Sigmoid colon (tissue), 7 donors: ENCODE results near the gene PRM2. TPM values are rescaled to one million over a fixed set of nuclear protein-coding genes. Genes with fewer than 3 reads are reported as not detected.

ENCODE experiments used
- DNase-seq: peaks from one replicate; pipeline ENCODE4 v3.0.0-alpha.2; 2019
- H3K27ac ChIP-seq, 4 donors: fragments of 200-600 bp; sonication (generic); one replicate each; pipeline ENCODE4 v1.5.1; 2016 to 2019; ENCODE audit warnings: mild to moderate bottlenecking in 1 of 4
- H3K27me3 ChIP-seq, 3 donors: fragments of 200-600 bp; sonication (generic); one replicate each; pipeline ENCODE4 v1.5.1; 2019; ENCODE audit warnings: mild to moderate bottlenecking in 1 of 3
- H3K36me3 ChIP-seq, 4 donors: fragments of 200-600 bp; sonication (generic); one replicate each; pipeline ENCODE4 v1.5.1; 2016 to 2019
- H3K4me1 ChIP-seq, 4 donors: fragments of 200-600 bp; sonication (generic); one replicate each; pipeline ENCODE4 v1.5.1; 2017 to 2019
- H3K4me3 ChIP-seq, 4 donors: fragments of 200-600 bp; sonication (generic); one replicate each; pipeline ENCODE4 v1.5.1; 2017 to 2019; ENCODE audit warnings: mild to moderate bottlenecking in 2 of 4, moderate library complexity in 1 of 4
- H3K9me3 ChIP-seq, 4 donors: fragments of 200-600 bp in 3 of 4; sonication (generic) in 3 of 4; one replicate each; pipeline versions ENCODE4 v1.5.1 to v1.6.1; 2013 to 2019
- CTCF ChIP-seq, 4 experiments: fragments of 450-650 bp in 3 of 4; fragments of 200-600 bp in 1 of 4; IDR thresholded peaks; one replicate each; pipeline ENCODE4 v1.5.1; 2016 to 2019; ENCODE audit warnings: antibody characterized with exemption in 4 of 4, mild to moderate bottlenecking in 3 of 4, moderate library complexity in 2 of 4
- EP300 ChIP-seq, 4 donors: sonication (generic); formaldehyde crosslinking; IDR thresholded peaks; one replicate each; pipeline ENCODE4 v1.6.1; 2017; ENCODE audit warnings: antibody characterized with exemption in 4 of 4
- POLR2A ChIP-seq, 2 donors: fragments of 450-650 bp; IDR thresholded peaks; one replicate each; pipeline ENCODE4 v1.6.1; 2016; ENCODE audit warnings: antibody characterized with exemption in 2 of 2, mild to moderate bottlenecking in 2 of 2, moderate library complexity in 2 of 2
- POLR2AphosphoS5 ChIP-seq, 4 donors: sonication (generic); formaldehyde crosslinking; IDR thresholded peaks; one replicate each; pipeline ENCODE4 v1.6.1; 2017; ENCODE audit warnings: antibody characterized with exemption in 4 of 4
- WGBS, 2 donors: extraction: QIAGEN DNeasy Blood & Tissue Kit; methylation state at CpG; one replicate each; pipeline ENCODE4 v1.1.7; 2013; 5-methylcytosine and 5-hydroxymethylcytosine counted together
- intact Hi-C: fragments of 100-400 bp; cut with DNase I; formaldehyde crosslinking; loops from one replicate; pipeline ENCODE4 v1.15.1; 2023
- polyA plus RNA-seq, 3 donors: library from polyadenylated mRNA; stranded (reverse); fragments of 200-250 nt; gene quantifications; one replicate each; pipeline ENCODE4 v1.2.3, GENCODE V29; 2013
- total RNA-seq, 4 donors: library from RNA; depleted of rRNA; stranded (reverse); fragments of >200 nt; gene quantifications; one replicate each; pipeline ENCODE4 v1.1.0, GENCODE V29; 2016
- donor health status: healthy with polysubstance abuse.
- donor health status: Bipolar disorder and iron deficiency.
- donor health status: healthy.

The PRM2 gene
- total and polyA plus RNA-seq, 7 donors, result not detected

GRCh38 chr16:11316331-11317015, 40.2 kb upstream of the PRM2 start:
- H3K27ac ChIP-seq, result no peak overlapping the region
- no peaks in the 10 kb centered on the region for H3K9me3 ChIP-seq
- TF ChIP-seq EP300 (IDR thresholded peaks at IDR 0.05), result no peak
- TF ChIP-seq POLR2A (IDR thresholded peaks at IDR 0.05), result no peak
- no peak for TF ChIP-seq POLR2AphosphoS5 (IDR thresholded peaks at IDR 0.05)
- no peak for TF ChIP-seq CTCF (IDR thresholded peaks at IDR 0.05)
- no peaks in the 10 kb centered on the region for H3K36me3 ChIP-seq
- no peak overlapping the region for H3K4me3 ChIP-seq
- intact Hi-C loops, result no loop called here
- no peaks in the 10 kb centered on the region for H3K27me3 ChIP-seq
- DNase-seq, result no peak
- 91 to 92% methylated on average over 23 of the region's 23 CpGs for WGBS, 2 donors
- peaks cover 0 to 3% (median 0%) of the 10 kb centered on the region in 4 donors for H3K4me1 ChIP-seq

DNA sequence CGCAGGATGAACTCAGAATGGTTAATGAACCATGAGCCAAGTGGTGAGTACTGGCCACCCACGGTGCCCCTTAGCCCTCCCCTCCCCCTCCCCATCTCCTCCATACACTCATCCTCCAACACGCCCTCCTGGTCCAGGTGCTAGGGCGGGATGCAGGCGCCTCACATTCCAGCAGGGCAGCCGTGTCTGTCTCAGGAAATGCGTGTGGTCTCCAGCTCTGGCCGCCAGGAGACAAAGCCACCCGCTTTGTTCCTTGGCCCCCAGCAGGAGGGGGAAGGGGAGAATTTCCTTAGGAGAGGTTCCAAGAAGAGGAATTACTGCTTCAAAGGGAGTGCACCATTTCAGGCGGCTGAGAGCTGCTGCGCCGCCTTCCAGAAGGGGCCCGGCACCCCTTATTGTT, 39.2 kb upstream of the PRM2 start:
- Histone ChIP-seq H3K9me3 (no peaks in the 10 kb centered on the region), H3K27me3 (no peaks in the 10 kb centered on the region), H3K27ac (no peak overlapping the region), H3K4me1 (peaks cover 0 to 3% (median 0%) of the 10 kb centered on the region in 4 donors), H3K36me3 (no peaks in the 10 kb centered on the region), H3K4me3 (no peak overlapping the region)
- TF ChIP-seq POLR2AphosphoS5 (IDR thresholded peaks at IDR 0.05), result no peak
- TF ChIP-seq POLR2A (IDR thresholded peaks at IDR 0.05), result no peak
- no peak for TF ChIP-seq EP300 (IDR thresholded peaks at IDR 0.05)
- WGBS, 2 donors, result 68 to 71% methylated on average over 13 of the region's 13 CpGs
- intact Hi-C loops, result no loop called here
- no peak for DNase-seq

- intact Hi-C loops, result no loop called here
- Histone ChIP-seq H3K36me3 (no peaks in the 10 kb centered on the region), H3K27me3 (no peaks in the 10 kb centered on the region), H3K4me3 (no peak overlapping the region), H3K9me3 (no peaks in the 10 kb centered on the region), H3K27ac (no peak overlapping the region), H3K4me1 (peaks cover 0 to 3% (median 0%) of the 10 kb centered on the region in 4 donors)
- no peak for TF ChIP-seq POLR2AphosphoS5 (IDR thresholded peaks at IDR 0.05)
- no peak for TF ChIP-seq POLR2A (IDR thresholded peaks at IDR 0.05)
- no peak for TF ChIP-seq CTCF (IDR thresholded peaks at IDR 0.05)
- TF ChIP-seq EP300 (IDR thresholded peaks at IDR 0.05), result no peak
- WGBS, 2 donors, result 97% methylated on average over 8 of the region's 8 CpGs
- DNase-seq, result no peak
These were observed 38.1 kb upstream of the PRM2 start for GRCh38 chr16:11314309-11314894.

GRCh38 chr16:11313493-11314308, 37.4 kb upstream of the PRM2 start:
- WGBS, 2 donors, result 95 to 97% methylated on average over 9 of the region's 9 CpGs
- Histone ChIP-seq H3K27me3 (no peaks in the 10 kb centered on the region), H3K9me3 (no peaks in the 10 kb centered on the region), H3K4me3 (no peak overlapping the region), H3K4me1 (peaks cover 0 to 3% (median 0%) of the 10 kb centered on the region in 4 donors), H3K27ac (no peak overlapping the region), H3K36me3 (no peaks in the 10 kb centered on the region)
- DNase-seq, result no peak
- TF ChIP-seq CTCF (IDR thresholded peaks at IDR 0.05), result no peak
- TF ChIP-seq EP300 (IDR thresholded peaks at IDR 0.05), result no peak
- no peak for TF ChIP-seq POLR2A (IDR thresholded peaks at IDR 0.05)
- no peak for TF ChIP-seq POLR2AphosphoS5 (IDR thresholded peaks at IDR 0.05)
- intact Hi-C loops, result no loop called here
